Mesangial cell (primary cell): ENCODE results near the gene HABP4. TPM values are rescaled to one million over a fixed set of nuclear protein-coding genes. Genes with fewer than 3 reads are reported as not detected.

ENCODE experiments used
- total RNA-seq: library from RNA; depleted of rRNA; stranded (reverse); fragments of >200 nt; gene quantifications from 2 replicates; pipeline ENCODE4 v1.2.3, GENCODE V29; 2015

Gene HABP4
- 12.9 and 22.3 TPM in 2 replicates for total RNA-seq

GRCh38 chr9:96449845-96450612 is at the start of gene HABP4:
HABP4 (plus strand) TSS chr9:96450169; CDS start chr9:96450280, 111 bp downstream.

GRCh38 chr9:96418083-96418919 is 31.7 kb upstream of the HABP4 start, which contains the start of gene ZNF367:
ZNF367 (minus strand) TSS chr9:96418370; CDS start chr9:96418032, 338 bp downstream.

Other genes starting within 250 kb of the HABP4 start
- 0.25 TPM in 1 of 2 replicates, not detected in the other for gene HSD17B3, start 148.0 kb upstream of the HABP4 start, total RNA-seq
- 31.6 and 39.4 TPM in 2 replicates for gene SLC35D2, start 66.5 kb upstream of the HABP4 start, total RNA-seq
- gene ZNF367, start 31.8 kb upstream of the HABP4 start, total RNA-seq: 1.3 and 6.5 TPM in 2 replicates
- gene CDC14B, start 169.7 kb downstream of the HABP4 start, total RNA-seq: 12.1 and 16.1 TPM in 2 replicates
- 9.8 and 10.6 TPM in 2 replicates for gene PRXL2C, start 205.1 kb downstream of the HABP4 start, total RNA-seq